HUES64 (cell line): ENCODE data around the gene ZFPM1.
"Not testable (repeated sequence)": the region's sequence is repeated elsewhere in the genome, so short reads cannot be mapped to it uniquely, and the experiment has no call there.

ENCODE experiments used
- H3K27ac ChIP-seq: 2 replicates; pipeline ENCODE4 v1.7.0; 2013; ENCODE audit warnings: low read depth, low read length, inconsistent platforms
- H3K27me3 ChIP-seq: 2 replicates; pipeline ENCODE4 v1.6.1; 2013; ENCODE audit warnings: mild to moderate bottlenecking, low read length; ENCODE audit not compliant: insufficient read depth
- H3K36me3 ChIP-seq: 2 replicates; pipeline ENCODE4 v1.6.1; 2013; ENCODE audit warnings: mild to moderate bottlenecking, low read length; ENCODE audit not compliant: insufficient read depth
- H3K4me1 ChIP-seq: 2 replicates; pipeline ENCODE4 v1.6.1; 2013; ENCODE audit warnings: mild to moderate bottlenecking, low read length, moderate library complexity; ENCODE audit not compliant: insufficient read depth
- H3K4me3 ChIP-seq: 2 replicates; pipeline ENCODE4 v1.5.1; 2013; ENCODE audit warnings: mild to moderate bottlenecking, low read length, moderate library complexity
- H3K9ac ChIP-seq: 2 replicates; pipeline ENCODE4 v1.6.1; 2013; ENCODE audit warnings: mild to moderate bottlenecking, low read depth, low read length
- H3K9me3 ChIP-seq: 2 replicates; pipeline ENCODE4 v1.6.1; 2013; ENCODE audit warnings: low read depth, low read length; ENCODE audit not compliant: insufficient read depth
- WGBS: fragments of 150-250, 120-280 bp; methylation state at CpG from one replicate; pipeline ENCODE4 v1.1.7; 2013; ENCODE audit warnings: missing lambda C conversion rate; 5-methylcytosine and 5-hydroxymethylcytosine counted together

Gene ZFPM1

GRCh38 chr16:88516601-88517061, 63.6 kb downstream of the ZFPM1 start:
- 82% methylated on average over 20 of the region's 20 CpGs for WGBS
- Histone ChIP-seq H3K9me3 (no peaks in the 10 kb centered on the region), H3K4me3 (no peak overlapping the region)

GRCh38 chr16:88517208-88517774, 64.2 kb downstream of the ZFPM1 start:
- H3K9me3 ChIP-seq, H3K27me3 ChIP-seq, H3K27ac ChIP-seq, H3K9ac ChIP-seq, H3K36me3 ChIP-seq, H3K4me1 ChIP-seq, H3K4me3 ChIP-seq: not testable (repeated sequence)
- 94% methylated on average over 1 of the region's 1 CpG for WGBS

More at GRCh38 chr16:88516601-88517061, 63.6 kb downstream of the ZFPM1 start:
- Histone ChIP-seq H3K27ac (no peak overlapping the region), H3K36me3 (no peaks in the 10 kb centered on the region), H3K9ac (no peak overlapping the region), H3K27me3 (no peaks in the 10 kb centered on the region), H3K4me1 (no peaks in the 10 kb centered on the region)

- H3K9me3 ChIP-seq, H3K27me3 ChIP-seq, H3K9ac ChIP-seq, H3K4me1 ChIP-seq, H3K36me3 ChIP-seq, H3K4me3 ChIP-seq, H3K27ac ChIP-seq: not testable (repeated sequence)
- 87% methylated on average over 4 of the region's 4 CpGs for WGBS
Observed at GRCh38 chr16:88518411-88519111, 65.5 kb downstream of the ZFPM1 start.

DNA sequence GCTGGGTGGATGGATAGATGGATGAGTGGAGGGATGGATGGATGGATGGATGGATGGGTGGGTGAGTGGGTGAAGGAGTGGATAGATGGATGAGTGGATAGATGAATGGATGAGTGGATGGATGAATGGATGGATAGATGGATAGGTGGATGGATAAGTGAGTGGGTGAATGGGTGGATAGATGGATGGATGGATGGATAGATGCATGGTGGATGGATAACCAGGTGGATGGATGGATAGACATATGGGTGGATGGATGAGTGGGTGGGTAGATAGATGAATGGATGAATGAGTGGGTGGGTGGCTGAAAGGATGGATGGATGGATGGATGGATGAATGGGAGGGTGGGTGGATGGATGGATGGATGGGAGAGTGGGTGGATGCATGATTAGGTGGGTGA, 66.2 kb downstream of the ZFPM1 start:
- H3K27me3 ChIP-seq, result no peaks in the 10 kb centered on the region
- H3K4me3 ChIP-seq, result no peak overlapping the region
- H3K27ac ChIP-seq, result no peak overlapping the region
- H3K9ac ChIP-seq, result no peak overlapping the region
- no peaks in the 10 kb centered on the region for H3K9me3 ChIP-seq
- no peaks in the 10 kb centered on the region for H3K36me3 ChIP-seq
- no peaks in the 10 kb centered on the region for H3K4me1 ChIP-seq

- no peak overlapping the region for H3K27ac ChIP-seq
- no peaks in the 10 kb centered on the region for H3K4me1 ChIP-seq
- no peaks in the 10 kb centered on the region for H3K27me3 ChIP-seq
- H3K9me3 ChIP-seq, result no peaks in the 10 kb centered on the region
- H3K9ac ChIP-seq, result no peak overlapping the region
- H3K36me3 ChIP-seq, result no peaks in the 10 kb centered on the region
- WGBS, result 92% methylated on average over 3 of the region's 3 CpGs
- no peak overlapping the region for H3K4me3 ChIP-seq
Observed at GRCh38 chr16:88519938-88520653, 67.0 kb downstream of the ZFPM1 start.

DNA sequence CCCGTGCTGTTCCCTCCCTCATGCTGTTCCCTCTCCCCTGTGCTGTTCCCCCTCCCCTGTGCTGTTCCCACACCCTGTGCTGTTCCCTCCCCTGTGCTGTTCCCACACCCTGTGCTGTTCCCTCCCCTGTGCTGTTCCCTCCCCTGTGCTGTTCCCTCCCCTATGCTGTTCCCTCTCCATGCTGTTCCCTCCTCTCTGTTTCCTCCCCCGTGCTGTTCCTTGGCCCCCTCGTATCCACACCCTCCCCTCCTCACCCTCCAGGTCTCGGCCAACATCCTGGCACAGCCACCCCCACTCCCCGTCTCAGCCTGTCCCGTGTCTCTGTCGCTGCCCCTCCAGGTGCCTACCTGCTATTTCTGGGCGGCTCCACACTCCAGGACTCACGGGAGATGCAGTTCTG, 68.6 kb downstream of the ZFPM1 start:
- Histone ChIP-seq H3K4me3 (no peak overlapping the region), H3K9ac (no peak overlapping the region), H3K27ac (no peak overlapping the region), H3K27me3 (no peaks in the 10 kb centered on the region), H3K4me1 (no peaks in the 10 kb centered on the region), H3K9me3 (no peaks in the 10 kb centered on the region), H3K36me3 (no peaks in the 10 kb centered on the region)
- 82% methylated on average over 9 of the region's 9 CpGs for WGBS

GRCh38 chr16:88522276-88522949, 69.3 kb downstream of the ZFPM1 start:
- Histone ChIP-seq H3K9me3 (no peaks in the 10 kb centered on the region), H3K4me1 (no peaks in the 10 kb centered on the region)
- 88% methylated on average over 24 of the region's 24 CpGs for WGBS

GRCh38 chr16:88523309-88524161, 70.5 kb downstream of the ZFPM1 start:
- H3K9me3 ChIP-seq, result no peaks in the 10 kb centered on the region
- no peaks in the 10 kb centered on the region for H3K27me3 ChIP-seq
- WGBS, result 89% methylated on average over 47 of the region's 47 CpGs
- no peaks in the 10 kb centered on the region for H3K36me3 ChIP-seq
- H3K4me1 ChIP-seq, result no peaks in the 10 kb centered on the region
- no peak overlapping the region for H3K27ac ChIP-seq
- H3K9ac ChIP-seq, result no peak overlapping the region
- no peak overlapping the region for H3K4me3 ChIP-seq

More at GRCh38 chr16:88522276-88522949, 69.3 kb downstream of the ZFPM1 start:
- Histone ChIP-seq H3K27ac (no peak overlapping the region), H3K4me3 (no peak overlapping the region), H3K27me3 (no peaks in the 10 kb centered on the region), H3K36me3 (no peaks in the 10 kb centered on the region), H3K9ac (no peak overlapping the region)

- Histone ChIP-seq H3K9me3 (no peaks in the 10 kb centered on the region), H3K36me3 (no peaks in the 10 kb centered on the region), H3K4me1 (no peaks in the 10 kb centered on the region), H3K4me3 (no peak overlapping the region), H3K27me3 (no peaks in the 10 kb centered on the region), H3K27ac (no peak overlapping the region), H3K9ac (no peak overlapping the region)
- 88% methylated on average over 18 of the region's 18 CpGs for WGBS
Observed at GRCh38 chr16:88524274-88524972, 71.3 kb downstream of the ZFPM1 start.

- Histone ChIP-seq H3K36me3 (no peaks in the 10 kb centered on the region), H3K4me1 (no peaks in the 10 kb centered on the region)
Observed at GRCh38 chr16:88524973-88525662, 72.0 kb downstream of the ZFPM1 start.

More at GRCh38 chr16:88524973-88525662, 72.0 kb downstream of the ZFPM1 start:
- H3K9ac ChIP-seq, result no peak overlapping the region
- H3K27me3 ChIP-seq, result no peaks in the 10 kb centered on the region
- no peaks in the 10 kb centered on the region for H3K9me3 ChIP-seq
- H3K27ac ChIP-seq, result no peak overlapping the region
- no peak overlapping the region for H3K4me3 ChIP-seq
- WGBS, result 82% methylated on average over 18 of the region's 18 CpGs
